ENCODE measurements around the gene FAM81A.
"Not testable (repeated sequence)": the region's sequence is repeated elsewhere in the genome, so short reads cannot be mapped to it uniquely, and the experiment has no call there.

Gene FAM81A

DNA sequence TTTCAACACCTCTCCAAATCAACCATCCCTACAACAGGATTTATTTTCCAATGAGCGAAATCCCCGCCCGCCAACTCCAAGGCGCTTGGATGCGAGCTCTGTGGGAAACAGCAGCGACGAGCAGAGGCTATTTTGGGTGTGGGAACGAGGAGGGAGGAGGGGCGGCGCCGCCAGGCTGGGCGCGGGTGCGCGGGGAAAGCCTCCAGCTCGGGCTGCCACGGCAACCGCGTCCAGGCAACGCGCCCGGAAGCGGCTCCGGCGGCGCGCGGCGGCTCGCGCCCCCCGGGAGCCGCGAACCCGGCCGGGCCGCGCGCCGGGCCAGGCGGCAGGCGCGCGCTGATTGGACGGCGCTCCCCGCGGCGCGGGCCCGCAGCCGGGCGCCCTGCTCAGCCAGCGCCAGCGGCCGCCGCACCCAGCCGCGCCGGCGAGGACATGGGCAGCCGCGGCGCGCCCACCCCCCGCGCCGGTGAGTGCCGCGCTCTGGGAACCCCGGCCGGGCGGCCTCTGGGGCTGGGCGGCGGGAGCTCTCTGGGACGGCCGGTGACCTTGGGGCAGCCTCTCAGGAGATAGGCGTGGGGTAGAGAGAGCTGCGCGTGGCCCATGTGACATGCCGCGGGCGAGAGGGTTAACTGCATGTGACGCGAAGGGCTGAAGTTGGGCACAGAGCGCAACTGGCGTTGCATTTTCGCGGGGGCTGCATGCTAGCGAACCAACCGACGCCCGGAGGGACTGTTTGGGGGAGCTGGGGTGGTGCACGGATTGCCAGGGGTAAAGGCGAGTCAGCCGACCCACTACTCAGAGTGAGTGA is at the start of gene FAM81A:
Gene FAM81A (plus strand): TSS at position 370 of the 808 bp plus-strand sequence. CDS start 20,441 bp downstream, outside the sequence.
- peak; percentile 68 to 73 for DNase-seq

DNA sequence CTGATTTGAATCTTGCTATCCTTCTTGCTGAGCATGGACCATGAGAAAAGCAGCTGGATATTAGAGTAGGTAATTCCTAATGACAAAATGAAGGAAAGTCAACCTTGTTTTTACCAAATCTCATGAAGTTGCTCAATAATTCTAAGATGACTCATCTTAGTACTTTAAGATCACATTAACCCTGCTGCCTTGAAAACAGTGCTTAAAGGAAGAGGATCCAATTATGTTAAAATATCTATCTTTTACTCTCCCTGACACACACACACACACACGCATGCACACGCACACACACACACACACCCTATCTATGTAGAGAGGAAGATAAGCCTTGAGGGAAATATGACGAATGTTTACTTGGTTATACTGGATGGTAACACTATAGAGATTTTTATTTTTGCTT is 49.3 kb upstream of the FAM81A start:
- DNase-seq: no peak

GRCh38 chr15:59392299-59392698 is 45.7 kb upstream of the FAM81A start:
- DNase-seq: no peak

GRCh38 chr15:59394166-59394661 is 43.8 kb upstream of the FAM81A start:
- DNase-seq: no peak

DNA sequence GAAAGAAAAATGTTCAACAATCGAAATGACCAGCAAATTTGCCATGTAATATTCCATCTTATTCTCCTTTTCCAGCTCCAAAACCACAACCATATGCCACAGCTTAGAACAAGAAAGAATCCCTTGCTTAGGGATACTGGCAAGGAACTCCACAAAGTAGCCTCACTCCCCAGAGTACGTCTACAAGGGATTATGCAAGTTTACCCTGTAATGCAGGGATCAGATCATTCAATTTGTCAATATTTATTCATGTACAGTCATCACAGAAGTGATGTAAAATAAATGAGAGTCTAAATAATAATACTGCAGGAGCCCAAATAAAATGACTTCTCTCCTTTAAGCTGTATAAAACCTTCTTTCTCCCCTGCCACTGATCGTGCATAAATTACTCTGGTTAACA is 41.8 kb upstream of the FAM81A start:
- no peak for DNase-seq

DNA sequence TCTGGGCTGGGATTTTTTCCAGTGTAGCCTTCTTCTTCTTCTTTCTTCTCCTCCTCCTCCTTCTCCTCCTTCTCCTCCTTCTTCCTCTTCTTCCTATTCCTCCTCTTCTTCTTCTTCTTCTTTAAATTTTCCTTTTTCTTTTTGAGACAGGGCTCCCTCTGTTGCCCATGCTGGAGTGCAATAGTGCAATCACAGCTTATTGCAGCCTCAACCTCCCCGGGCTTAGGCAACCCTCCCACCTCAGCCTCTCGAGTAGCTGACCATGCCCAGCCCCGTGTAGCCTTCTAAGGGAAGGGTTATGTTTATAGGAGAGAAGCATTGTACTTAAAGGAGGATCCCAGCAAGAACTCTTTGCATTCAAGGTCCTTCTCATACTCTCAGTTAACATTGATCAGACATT is 41.3 kb upstream of the FAM81A start:
- DNase-seq: no peak

GRCh38 chr15:59398220-59398619 is 39.8 kb upstream of the FAM81A start:
- DNase-seq: no peak

GRCh38 chr15:59399465-59400102 is 38.4 kb upstream of the FAM81A start:
- DNase-seq: peak in 1 of 2 donors; percentile 40

GRCh38 chr15:59400103-59400813 is 37.7 kb upstream of the FAM81A start:
- no peak for DNase-seq

DNA sequence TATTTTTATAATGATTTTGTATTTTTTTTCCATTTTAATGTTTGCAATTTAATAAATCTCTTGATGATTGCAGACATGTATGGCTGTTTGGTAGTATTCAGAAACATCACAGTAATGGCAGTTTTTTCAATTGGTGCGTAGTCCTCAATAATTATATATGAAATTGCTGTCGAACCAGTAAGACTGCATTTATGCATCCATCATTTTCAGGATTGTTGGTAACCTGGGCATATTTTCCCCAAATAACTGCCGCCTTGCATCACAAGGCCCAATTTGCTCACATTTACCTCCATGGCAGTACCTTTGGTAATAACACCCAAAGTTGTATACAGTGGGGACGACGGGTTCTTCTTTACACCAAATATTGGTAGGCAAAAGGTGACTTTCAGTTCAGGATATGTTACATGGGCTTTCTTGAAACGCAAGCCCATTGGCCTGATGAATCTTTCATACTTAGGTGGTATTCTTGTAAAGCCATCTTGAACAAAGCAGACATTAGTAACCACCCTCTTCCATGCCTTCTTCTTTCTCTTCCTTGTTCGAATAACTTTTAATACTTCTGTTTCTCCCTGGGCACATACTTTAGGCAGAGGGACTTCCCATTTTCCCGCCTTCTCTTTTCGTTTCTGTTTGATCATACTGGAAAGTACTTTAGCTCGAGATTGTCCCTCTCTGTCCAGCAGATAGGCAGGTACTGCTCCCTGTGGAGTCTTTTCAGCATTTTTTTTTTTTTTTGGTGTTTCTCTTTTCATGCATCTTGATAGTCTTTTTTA is 36.7 kb upstream of the FAM81A start:
- not testable (repeated sequence) for DNase-seq

DNA sequence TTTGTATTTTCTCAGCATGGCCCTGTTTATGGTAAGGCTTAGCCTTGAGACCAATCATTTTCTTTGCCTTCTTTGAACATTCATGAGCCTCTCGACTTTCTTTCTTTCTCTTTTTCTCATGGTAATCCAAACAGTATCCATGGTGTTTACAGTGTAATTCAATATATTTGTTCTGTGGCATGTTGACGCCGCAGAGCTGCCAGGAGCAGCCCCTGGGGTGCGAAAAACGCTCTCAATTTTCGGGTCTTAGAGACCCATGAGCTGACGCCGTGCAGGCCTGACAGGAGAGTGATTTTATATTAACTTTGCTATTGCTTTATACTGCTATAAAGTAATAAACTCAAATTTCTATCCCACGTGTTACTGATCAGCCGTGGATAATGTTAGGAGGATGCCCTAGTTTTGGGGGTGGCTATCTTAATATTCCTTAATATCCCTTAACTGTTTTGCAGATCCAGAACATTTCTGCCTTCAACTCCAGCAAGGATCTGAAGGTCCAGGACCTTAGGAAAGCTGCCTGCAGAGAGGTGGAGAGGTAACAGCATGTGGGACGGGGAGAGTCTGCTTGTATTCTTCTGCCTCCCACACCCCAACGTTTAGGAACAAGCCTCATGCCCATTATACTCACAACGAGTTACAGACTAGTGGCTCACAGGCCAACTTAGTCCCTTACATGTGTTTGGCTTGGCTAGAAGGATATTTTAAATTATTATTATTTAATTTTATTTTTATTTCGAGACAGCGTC is 36.0 kb upstream of the FAM81A start:
- DNase-seq: no peak

DNA sequence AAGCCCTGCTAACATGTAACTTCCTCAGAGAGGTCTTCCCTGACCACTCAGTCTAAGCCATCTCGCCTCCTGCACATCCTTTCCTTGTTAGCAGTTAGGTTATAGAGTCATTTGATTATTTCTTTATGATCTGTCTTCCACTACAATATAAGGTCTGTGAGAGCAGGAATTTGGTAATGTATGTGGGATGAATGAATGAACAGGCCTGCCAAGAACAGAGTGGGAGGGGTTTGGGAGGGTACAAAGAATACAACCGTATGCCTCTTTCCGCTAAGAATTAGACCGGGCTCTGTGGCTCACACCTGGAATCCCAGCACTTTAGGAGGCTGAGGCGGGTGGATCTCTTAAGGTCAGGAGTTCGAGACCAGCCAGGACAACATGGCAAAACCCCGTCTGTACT is 32.9 kb upstream of the FAM81A start:
- no peak for DNase-seq

DNA sequence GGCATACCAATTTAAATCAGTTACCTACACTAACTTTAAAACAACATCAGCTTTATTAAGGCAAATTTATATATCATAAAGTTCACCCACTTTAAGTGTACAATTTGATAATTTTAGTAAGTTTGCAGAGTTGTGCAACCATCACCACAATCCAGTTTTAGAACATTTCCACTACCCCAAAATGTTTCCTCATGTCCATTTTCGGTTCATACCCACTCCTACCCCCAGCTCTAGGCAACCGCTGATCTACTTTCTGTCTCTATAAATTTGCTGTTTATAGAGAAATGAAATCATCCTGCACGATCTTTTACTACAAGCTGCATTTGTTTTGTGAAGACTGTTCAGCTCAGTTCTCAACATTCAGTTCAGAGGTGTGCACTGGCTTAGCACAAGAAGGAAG is 31.5 kb upstream of the FAM81A start:
- DNase-seq: no peak

DNA sequence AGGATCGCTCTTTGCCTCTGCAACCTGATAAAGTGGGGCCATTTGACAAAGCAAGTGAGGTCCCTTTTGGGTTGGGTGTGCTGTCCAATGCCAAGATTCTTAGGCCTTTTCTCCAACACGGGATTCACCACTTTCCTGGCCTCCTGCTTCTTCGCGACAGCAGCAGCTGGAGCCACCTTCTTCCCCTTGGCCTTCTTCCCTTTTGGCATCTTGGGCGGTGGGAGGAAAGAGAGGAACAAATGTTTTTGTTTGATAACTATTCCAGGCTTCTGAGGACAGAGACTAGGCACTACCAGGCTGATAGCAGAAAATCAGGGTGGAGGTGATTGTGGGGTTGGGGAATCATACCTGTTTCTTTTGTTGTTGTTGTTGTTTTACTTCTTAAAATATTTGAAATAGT is 30.0 kb upstream of the FAM81A start:
- no peak for DNase-seq

GRCh38 chr15:59410391-59410896 is 27.5 kb upstream of the FAM81A start:
- DNase-seq: no peak

DNA sequence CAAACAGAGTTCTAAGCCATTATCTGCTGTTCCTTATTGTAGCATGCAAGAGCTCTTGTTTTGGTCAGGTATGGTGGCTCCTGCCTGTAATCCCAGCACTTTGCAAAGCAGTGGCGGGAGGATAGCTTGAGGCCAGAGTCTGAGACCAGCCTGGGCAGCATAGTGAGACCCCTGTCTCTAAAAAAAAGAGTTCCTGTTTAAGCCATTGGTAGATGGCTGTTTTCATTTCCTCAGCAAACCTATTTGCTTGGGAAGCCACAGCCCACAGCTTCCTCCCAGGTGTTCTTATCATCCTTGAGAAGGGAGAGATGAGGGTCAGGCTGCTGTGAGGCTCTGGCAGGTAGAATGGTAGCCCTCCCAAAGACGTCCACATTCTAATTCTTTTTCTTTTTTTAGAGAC is 24.4 kb upstream of the FAM81A start:
- no peak for DNase-seq

DNA sequence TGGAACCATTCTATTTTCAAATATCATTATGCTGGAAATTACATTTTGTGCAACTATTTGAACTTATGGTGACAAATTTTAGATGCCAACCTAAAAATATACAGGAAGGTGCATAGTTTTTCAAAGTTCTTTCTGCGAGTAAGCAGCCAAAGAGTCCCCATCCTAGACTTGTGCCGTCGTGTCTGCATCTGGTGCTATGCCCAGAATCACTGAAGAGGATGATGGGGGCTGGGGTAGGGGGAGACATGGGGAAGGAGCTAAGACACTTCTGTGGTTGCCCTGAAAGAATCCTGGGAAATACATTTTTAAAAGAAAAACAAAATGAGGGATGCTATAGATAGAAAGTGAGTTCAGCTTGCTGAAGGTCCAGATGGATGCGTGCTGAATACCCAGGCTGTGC is 21.2 kb upstream of the FAM81A start:
- DNase-seq: no peak

GRCh38 chr15:59419170-59419569 is 18.8 kb upstream of the FAM81A start:
- DNase-seq: no peak

DNA sequence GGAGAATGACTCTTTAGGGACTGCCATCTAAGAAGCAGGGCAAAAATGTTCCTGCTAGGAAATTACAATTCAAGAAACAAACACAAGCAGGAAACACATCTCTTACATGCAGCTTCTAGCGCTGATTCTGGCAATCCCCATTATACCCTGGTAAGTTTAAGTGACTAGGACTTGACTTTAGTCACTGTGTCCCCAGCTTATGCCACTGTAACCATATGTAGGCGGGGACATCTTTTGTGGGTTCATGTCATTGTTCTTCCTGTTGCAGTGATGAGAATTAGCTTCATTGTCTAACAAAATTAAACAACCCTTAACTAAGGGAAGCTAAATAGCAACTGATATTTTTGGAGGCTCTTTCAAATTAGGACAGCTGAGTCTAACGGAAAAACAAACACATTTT is 17.9 kb upstream of the FAM81A start:
- DNase-seq: no peak

DNA sequence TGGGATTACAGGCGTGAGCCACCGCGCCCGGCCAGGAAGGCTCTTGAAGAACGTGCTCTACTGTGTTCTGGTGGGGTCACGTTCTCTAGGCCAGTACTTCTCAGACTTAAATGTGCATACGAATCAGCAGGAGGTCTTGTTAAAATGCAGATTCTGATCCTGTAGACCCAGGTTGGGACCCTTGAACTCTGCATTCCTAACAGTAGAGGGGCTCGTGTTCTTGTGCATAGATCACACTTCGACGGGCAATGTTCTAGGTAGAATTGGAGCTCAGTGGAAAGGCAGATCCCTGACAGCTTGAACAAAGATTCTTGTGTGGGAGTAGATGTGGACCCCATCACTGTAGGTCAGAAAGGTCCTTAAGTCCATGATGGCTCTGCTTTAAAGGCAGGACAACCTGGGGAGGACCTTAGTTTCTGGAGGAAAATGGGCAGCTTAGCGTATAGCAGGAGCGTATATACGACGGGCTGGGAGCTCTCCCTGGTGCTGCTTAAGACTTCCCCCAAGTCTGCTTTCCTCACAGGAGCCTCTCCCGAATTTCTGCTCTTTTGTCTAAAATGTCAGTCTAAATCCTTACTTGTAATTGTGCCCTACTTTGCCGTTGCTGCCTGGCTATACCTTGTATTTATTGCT is 16.9 kb upstream of the FAM81A start:
- no peak for DNase-seq

DNA sequence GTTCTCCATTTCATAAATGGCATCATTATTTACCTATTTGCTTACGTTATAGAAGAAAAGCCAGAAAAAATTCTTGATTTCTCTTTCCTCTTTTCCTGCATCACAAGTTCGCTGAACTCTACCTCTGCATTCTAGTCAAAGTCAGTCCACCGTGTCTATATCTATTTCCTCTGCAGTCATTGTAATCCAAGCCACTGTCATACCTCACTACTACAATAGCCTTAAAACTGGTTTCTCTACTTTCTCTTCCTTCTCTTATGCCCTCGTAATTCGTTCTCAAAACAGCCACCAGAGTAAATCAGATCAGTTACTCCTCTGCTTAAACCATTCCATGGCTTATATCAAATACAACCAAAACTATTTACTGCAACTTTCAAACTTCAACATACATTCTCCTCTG is 13.4 kb upstream of the FAM81A start:
- no peak for DNase-seq
